ENCODE results near the gene LITAF. TPM values are rescaled to one million over a fixed set of nuclear protein-coding genes. Genes with fewer than 3 reads are reported as not detected.
"Not testable (repeated sequence)": the region's sequence is repeated elsewhere in the genome, so short reads cannot be mapped to it uniquely, and the experiment has no call there.

LITAF gene
- total RNA-seq, 6 donors from 2014 or later: 65.8 to 281 (median 113) TPM

DNA sequence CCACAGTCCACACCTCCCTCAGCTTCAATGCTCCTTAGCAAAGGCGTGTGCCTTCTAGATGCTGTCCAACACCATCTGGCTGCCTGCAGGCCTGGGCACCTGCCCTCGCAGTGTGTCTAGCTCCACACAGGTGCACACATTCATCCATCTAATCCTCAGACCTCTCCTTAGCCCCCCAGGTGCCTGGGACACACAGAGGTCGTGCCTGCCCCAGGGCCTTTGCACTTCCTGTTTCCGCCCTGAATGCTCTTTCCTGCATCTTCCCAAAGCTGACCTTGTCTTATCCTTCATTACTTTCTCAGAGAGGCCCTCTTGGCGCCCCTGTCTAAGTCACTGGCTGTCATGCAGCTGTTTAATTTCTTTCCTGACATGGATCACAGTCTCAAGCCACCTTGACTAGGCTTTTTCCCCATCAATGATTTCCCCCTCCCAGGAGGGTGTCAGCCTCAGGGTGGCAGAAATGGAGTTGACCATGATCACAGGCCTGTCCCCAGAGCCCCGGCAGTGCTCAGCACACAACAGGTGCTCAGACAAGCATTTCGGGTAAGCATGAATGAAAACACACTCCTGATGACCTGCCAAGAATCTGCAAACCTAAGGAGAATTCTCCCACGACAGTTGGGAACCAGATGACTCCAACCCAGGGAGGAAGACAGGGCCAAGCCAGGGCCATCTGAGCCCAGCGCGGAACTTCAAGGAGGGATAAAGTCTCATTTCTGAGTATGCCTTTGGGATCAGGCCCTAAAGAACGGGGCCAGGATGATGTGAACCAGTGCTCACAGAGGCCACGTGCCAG is 76.3 kb downstream of the LITAF start:
- H3K27me3 ChIP-seq: no peaks in the 10 kb centered on the region

DNA sequence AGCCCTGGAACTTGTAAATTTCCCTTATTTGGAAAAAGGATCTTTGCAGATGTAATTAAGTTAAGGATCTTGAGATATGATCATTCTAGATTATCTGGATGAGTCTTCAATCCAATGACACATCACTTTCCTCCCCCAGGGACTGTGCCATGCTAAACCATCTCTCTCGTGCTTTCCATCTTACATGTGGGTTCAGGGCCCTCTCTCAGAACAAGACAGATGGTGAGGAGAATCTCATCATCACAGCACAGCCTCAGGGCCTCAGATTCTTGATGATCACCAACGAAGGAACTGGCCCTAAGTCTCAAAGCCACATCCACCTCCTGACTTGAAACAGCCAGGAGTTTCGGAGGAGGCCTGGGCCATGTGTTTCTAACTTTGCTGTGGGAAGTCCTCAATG is 78.7 kb downstream of the LITAF start:
- Histone ChIP-seq H3K4me3 (no peak overlapping the region), H3K27ac (no peak overlapping the region), H3K9me3 (no peaks in the 10 kb centered on the region), H3K4me1 (no peaks in the 10 kb centered on the region), H3K36me3 (no peaks in the 10 kb centered on the region), H3K27me3 (no peaks in the 10 kb centered on the region)
- ATAC-seq (ENCODE audit: low FRiP score in 2 of 2): no peak
- WGBS, 2 donors: 71 to 83% methylated on average over 2 to 3 of the region's 3 CpGs
- TF ChIP-seq, protein P1, sequence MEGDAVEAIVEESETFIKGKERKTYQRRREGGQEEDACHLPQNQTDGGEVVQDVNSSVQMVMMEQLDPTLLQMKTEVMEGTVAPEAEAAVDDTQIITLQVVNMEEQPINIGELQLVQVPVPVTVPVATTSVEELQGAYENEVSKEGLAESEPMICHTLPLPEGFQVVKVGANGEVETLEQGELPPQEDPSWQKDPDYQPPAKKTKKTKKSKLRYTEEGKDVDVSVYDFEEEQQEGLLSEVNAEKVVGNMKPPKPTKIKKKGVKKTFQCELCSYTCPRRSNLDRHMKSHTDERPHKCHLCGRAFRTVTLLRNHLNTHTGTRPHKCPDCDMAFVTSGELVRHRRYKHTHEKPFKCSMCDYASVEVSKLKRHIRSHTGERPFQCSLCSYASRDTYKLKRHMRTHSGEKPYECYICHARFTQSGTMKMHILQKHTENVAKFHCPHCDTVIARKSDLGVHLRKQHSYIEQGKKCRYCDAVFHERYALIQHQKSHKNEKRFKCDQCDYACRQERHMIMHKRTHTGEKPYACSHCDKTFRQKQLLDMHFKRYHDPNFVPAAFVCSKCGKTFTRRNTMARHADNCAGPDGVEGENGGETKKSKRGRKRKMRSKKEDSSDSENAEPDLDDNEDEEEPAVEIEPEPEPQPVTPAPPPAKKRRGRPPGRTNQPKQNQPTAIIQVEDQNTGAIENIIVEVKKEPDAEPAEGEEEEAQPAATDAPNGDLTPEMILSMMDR (IDR thresholded peaks at IDR 0.05): no peak
- TF ChIP-seq EP300 (IDR thresholded peaks at IDR 0.05) (no peak), POLR2A (IDR thresholded peaks at IDR 0.05) (no peak), POLR2AphosphoS5 (IDR thresholded peaks at IDR 0.05) (no peak)
- no peak for DNase-seq

More for the DNA sequence above, 76.3 kb downstream of the LITAF start:
- Histone ChIP-seq H3K9me3 (no peaks in the 10 kb centered on the region), H3K4me3 (no peak overlapping the region), H3K36me3 (no peaks in the 10 kb centered on the region), H3K4me1 (no peaks in the 10 kb centered on the region), H3K27ac (no peak overlapping the region)
- DNase-seq (no peak), ATAC-seq (ENCODE audit: low FRiP score in 2 of 2) (no peak)
- TF ChIP-seq POLR2AphosphoS5 (IDR thresholded peaks at IDR 0.05): no peak
- no peak for TF ChIP-seq EP300 (IDR thresholded peaks at IDR 0.05)
- TF ChIP-seq, protein P1 (IDR thresholded peaks at IDR 0.05): no peak
- TF ChIP-seq POLR2A (IDR thresholded peaks at IDR 0.05): no peak
- 71 to 76% methylated on average over 10 to 12 of the region's 12 CpGs for WGBS, 2 donors

DNA sequence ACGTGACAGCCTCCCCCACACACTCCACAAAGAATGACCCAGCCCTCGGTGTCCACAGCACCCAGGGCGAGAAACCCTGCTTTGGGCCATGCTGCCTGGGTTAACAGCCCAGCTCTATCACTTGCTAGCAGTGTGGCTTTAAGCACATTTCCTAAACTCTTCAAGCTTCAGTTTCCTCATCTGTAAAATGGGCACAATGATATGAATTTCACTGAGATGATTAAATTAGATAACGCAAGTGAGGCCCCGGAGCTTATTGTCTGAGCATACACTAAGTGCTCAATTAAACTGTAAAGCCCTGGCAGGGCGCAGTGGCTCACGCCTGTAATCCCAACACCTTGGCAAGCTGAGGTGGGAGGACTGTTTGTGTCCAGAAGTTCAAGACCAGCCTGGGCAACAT is 79.4 kb downstream of the LITAF start:
- H3K27me3 ChIP-seq: no peaks in the 10 kb centered on the region
- H3K36me3 ChIP-seq: no peaks in the 10 kb centered on the region
- ATAC-seq (ENCODE audit: low FRiP score in 2 of 2) (no peak), DNase-seq (no peak)
- no peaks in the 10 kb centered on the region for H3K4me1 ChIP-seq
- TF ChIP-seq POLR2A (IDR thresholded peaks at IDR 0.05) (no peak), EP300 (IDR thresholded peaks at IDR 0.05) (no peak), POLR2AphosphoS5 (IDR thresholded peaks at IDR 0.05) (no peak)
- TF ChIP-seq, protein P1 (IDR thresholded peaks at IDR 0.05): no peak
- H3K27ac ChIP-seq: no peak overlapping the region
- H3K9me3 ChIP-seq: no peaks in the 10 kb centered on the region
- H3K4me3 ChIP-seq: no peak overlapping the region
- WGBS, 2 donors: 94 to 100% methylated on average over 4 to 7 of the region's 7 CpGs

DNA sequence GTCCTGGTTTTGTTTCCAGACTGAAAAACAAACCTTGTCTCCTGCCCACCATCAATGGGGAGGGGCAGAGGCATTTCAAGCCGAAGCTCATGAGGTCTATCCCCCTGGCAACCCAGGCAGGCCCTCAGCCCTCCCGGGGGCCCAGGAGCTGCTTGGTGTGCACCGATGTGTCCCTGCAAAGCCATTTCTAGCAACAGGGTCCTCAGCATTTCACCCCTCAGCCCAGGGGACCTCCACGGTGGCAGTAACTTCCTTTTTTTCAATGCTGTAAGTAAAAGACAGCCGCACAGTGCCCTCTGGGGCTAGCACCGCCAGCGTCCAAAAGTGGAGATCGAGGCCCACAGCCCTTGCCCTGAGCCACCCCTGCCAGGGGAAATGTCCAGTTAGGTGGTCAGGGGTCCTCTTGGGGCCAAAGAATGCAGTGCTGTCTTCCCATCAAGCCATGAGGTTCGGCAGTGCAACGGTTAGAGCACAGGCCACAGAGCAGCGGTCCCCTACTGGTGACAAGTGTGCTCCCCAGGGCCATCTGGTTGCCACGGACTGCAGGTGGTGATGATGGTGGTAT is 79.9 kb downstream of the LITAF start:
- 58% methylated on average over 12 of the region's 12 CpGs; no CpG with 5 or more reads in 1 of the 2 donors for WGBS, 2 donors
- Histone ChIP-seq H3K27ac (no peak overlapping the region), H3K27me3 (no peaks in the 10 kb centered on the region), H3K4me1 (no peaks in the 10 kb centered on the region), H3K36me3 (no peaks in the 10 kb centered on the region), H3K4me3 (peak overlapping the region in 1 of 4 donors; percentile 4), H3K9me3 (no peaks in the 10 kb centered on the region)
- peak in 1 of 2 donors; percentile 53 for ATAC-seq (ENCODE audit: low FRiP score in 2 of 2)
- no peak for DNase-seq
- TF ChIP-seq POLR2A (IDR thresholded peaks at IDR 0.05) (no peak), POLR2AphosphoS5 (IDR thresholded peaks at IDR 0.05) (no peak)
- TF ChIP-seq, protein P1 (IDR thresholded peaks at IDR 0.05): peak in 1 of 6 experiments; percentile 22

DNA sequence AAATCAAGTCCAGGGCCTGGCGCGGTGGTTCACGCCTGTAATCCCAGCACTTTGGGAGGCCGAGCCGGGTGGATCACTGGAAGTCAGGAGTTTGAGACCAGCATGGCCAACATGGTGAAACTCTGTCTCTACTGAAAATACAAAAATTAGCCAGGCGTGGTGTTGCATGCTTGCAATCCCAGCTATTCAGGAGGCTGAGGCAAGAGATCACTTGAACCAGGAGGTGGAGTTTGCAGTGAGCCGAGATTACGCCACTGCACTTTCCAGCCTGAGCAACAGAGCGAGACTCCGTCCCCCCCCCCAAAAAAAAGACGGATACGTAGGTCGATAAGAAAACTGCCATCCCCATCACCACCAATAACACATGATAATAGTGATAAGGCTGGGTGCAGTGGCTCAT is 82.5 kb downstream of the LITAF start:
- WGBS, 2 donors: 75 to 77% methylated on average over 13 of the region's 13 CpGs
- ATAC-seq (ENCODE audit: low FRiP score in 2 of 2): not testable (repeated sequence)

More for the DNA sequence above, 82.5 kb downstream of the LITAF start:
- H3K9me3 ChIP-seq, H3K4me3 ChIP-seq, H3K36me3 ChIP-seq, H3K4me1 ChIP-seq, H3K27me3 ChIP-seq, H3K27ac ChIP-seq: not testable (repeated sequence)
- peak in 1 of 2 donors; percentile 47 for DNase-seq
